Mesothelial cell of epicardium (in vitro differentiated cells): ENCODE results near the gene CES3. TPM values are rescaled to one million over a fixed set of nuclear protein-coding genes. Genes with fewer than 3 reads are reported as not detected.

ENCODE experiments used
- DNase-seq, 2 experiments: peaks; one replicate each; pipeline ENCODE4 v3.0.0; 2021; ENCODE audit warnings: low spot score in 2 of 2; ENCODE audit not compliant: unreplicated experiment in 2 of 2
- H3K27ac Mint-ChIP-seq: 2 replicates; pipeline ENCODE4 v1.8.0; 2021; ENCODE audit warnings: mixed read lengths
- H3K27me3 Mint-ChIP-seq: 2 replicates; pipeline ENCODE4 v1.8.0; 2021; ENCODE audit warnings: low read depth, mixed read lengths
- H3K36me3 Mint-ChIP-seq: 2 replicates; pipeline ENCODE4 v1.8.0; 2021; ENCODE audit warnings: mixed read lengths
- H3K4me1 Mint-ChIP-seq: 2 replicates; pipeline ENCODE4 v1.8.0; 2021; ENCODE audit warnings: mixed read lengths
- H3K4me3 Mint-ChIP-seq: 2 replicates; pipeline ENCODE4 v1.8.0; 2021; ENCODE audit warnings: mild to moderate bottlenecking, moderate library complexity, mixed read lengths
- H3K9me3 Mint-ChIP-seq: 2 replicates; pipeline ENCODE4 v1.8.0; 2021; ENCODE audit warnings: mixed read lengths
- total RNA-seq: library from RNA; stranded (reverse); gene quantifications from 3 replicates; pipeline ENCODE4 v1.2.1, GENCODE V29; 2021
- TF ChIP-seq, protein P1 (sequence below): fragments of 200-600 bp; sonication (generic); IDR thresholded peaks from one replicate; pipeline ENCODE4 v1.5.0; 2021; ENCODE audit warnings: antibody characterized with exemption; ENCODE audit not compliant: unreplicated experiment

Gene CES3
- total RNA-seq, 1 donor from 2014 or later: 5.1 TPM

DNA sequence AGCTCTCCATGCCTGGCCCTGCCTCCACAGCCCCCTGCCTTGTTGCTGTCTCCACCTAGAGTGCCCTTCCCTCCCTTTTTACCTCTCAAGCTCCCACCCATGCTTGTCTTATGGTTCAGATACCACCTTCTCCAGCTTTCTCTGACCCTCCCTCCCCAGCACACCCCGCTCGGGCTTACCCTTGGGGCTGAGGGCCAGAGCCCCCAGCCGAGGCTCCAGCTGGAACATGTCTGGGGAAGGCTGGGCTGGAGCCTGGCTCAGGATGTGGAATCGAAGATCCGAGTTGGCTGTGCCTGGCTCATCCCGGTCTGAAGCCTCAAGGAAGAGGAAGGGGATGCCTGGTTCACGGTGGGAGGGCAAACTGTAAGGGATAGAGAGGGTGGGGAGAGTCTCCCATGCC lies 46.0 kb upstream of the CES3 start:
- DNase-seq: no peak
- H3K4me3 Mint-ChIP-seq: no peak overlapping the region
- TF ChIP-seq, protein P1, sequence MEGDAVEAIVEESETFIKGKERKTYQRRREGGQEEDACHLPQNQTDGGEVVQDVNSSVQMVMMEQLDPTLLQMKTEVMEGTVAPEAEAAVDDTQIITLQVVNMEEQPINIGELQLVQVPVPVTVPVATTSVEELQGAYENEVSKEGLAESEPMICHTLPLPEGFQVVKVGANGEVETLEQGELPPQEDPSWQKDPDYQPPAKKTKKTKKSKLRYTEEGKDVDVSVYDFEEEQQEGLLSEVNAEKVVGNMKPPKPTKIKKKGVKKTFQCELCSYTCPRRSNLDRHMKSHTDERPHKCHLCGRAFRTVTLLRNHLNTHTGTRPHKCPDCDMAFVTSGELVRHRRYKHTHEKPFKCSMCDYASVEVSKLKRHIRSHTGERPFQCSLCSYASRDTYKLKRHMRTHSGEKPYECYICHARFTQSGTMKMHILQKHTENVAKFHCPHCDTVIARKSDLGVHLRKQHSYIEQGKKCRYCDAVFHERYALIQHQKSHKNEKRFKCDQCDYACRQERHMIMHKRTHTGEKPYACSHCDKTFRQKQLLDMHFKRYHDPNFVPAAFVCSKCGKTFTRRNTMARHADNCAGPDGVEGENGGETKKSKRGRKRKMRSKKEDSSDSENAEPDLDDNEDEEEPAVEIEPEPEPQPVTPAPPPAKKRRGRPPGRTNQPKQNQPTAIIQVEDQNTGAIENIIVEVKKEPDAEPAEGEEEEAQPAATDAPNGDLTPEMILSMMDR: no peak
- no peaks in the 10 kb centered on the region for H3K36me3 Mint-ChIP-seq
- no peaks in the 10 kb centered on the region for H3K4me1 Mint-ChIP-seq
- H3K9me3 Mint-ChIP-seq: no peaks in the 10 kb centered on the region
- H3K27me3 Mint-ChIP-seq: peaks cover 37% of the 10 kb centered on the region
- H3K27ac Mint-ChIP-seq: no peak overlapping the region

DNA sequence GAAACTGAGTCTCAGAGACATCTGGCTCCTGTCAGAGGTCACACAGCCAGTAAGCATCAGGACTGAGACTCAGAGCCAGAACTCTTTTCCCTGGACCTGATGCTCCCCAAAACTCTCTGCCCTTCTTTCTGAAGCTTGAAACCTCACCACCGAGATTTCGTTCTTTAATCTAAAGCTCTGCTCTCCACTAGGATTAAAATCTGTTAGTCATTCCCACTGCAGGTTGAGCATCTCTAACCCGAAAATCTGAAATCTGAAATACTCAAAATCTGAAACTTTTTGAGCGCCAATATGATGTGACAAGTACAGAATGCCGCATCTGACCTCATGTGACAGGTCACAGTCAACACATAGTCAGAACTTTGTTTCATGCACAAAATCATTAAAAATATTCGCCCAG lies 44.5 kb upstream of the CES3 start:
- no peak for DNase-seq
- TF ChIP-seq, protein P1: no peak
- Mint-ChIP-seq H3K27ac (no peak overlapping the region), H3K27me3 (peaks cover 50% of the 10 kb centered on the region), H3K9me3 (no peaks in the 10 kb centered on the region), H3K4me1 (no peaks in the 10 kb centered on the region), H3K36me3 (no peaks in the 10 kb centered on the region), H3K4me3 (no peak overlapping the region)

DNA sequence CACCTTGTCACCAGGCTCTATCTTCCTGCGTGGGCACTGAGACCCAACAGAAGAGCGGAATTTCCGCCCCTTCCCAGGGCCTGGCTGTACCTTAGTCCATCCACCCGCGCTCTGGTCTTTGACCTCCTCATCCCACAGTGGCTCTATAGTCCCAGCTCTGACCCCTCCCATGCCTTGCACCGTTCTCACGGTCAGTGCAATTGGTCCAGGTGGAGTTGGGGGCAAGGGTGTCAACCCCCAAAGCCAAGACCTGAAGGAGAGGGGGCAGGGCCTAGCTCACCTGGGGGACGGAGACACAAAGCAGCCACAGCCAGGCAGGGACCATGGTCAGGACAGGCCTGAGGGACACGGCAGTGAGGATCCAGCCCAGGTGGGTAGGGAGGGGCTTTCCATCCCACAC lies 43.3 kb upstream of the CES3 start:
- TF ChIP-seq, protein P1: no peak

DNA sequence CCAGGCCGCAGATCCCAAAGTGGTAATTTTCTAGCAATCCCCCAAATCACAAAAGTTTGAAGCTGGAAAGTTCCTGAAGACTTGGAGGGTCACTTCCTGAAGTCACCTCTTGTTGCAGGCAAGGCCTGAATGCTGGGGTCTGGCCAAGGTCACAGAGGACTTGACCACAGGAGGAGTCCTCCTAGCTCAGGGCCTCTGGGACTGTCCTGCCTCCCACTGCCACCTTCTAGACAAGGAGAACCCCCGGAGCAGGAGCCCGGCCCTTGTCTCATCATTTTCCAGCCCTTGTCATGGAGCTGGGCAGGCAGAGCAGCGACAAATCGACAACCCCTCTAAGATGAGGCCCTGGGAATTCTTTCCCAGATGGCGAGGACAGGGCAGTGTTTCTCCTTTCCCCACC lies 42.7 kb upstream of the CES3 start:
- no peak overlapping the region for H3K27ac Mint-ChIP-seq
- H3K4me1 Mint-ChIP-seq: peaks cover 3% of the 10 kb centered on the region
- TF ChIP-seq, protein P1: no peak
- DNase-seq: no peak
- H3K27me3 Mint-ChIP-seq: peaks cover 66% of the 10 kb centered on the region
- no peaks in the 10 kb centered on the region for H3K9me3 Mint-ChIP-seq
- no peaks in the 10 kb centered on the region for H3K36me3 Mint-ChIP-seq
- no peak overlapping the region for H3K4me3 Mint-ChIP-seq

More for the DNA sequence above, 43.3 kb upstream of the CES3 start:
- H3K27ac Mint-ChIP-seq: no peak overlapping the region
- H3K9me3 Mint-ChIP-seq: no peaks in the 10 kb centered on the region
- H3K36me3 Mint-ChIP-seq: no peaks in the 10 kb centered on the region
- no peaks in the 10 kb centered on the region for H3K4me1 Mint-ChIP-seq
- DNase-seq: no peak
- H3K27me3 Mint-ChIP-seq: peaks cover 60% of the 10 kb centered on the region
- no peak overlapping the region for H3K4me3 Mint-ChIP-seq

DNA sequence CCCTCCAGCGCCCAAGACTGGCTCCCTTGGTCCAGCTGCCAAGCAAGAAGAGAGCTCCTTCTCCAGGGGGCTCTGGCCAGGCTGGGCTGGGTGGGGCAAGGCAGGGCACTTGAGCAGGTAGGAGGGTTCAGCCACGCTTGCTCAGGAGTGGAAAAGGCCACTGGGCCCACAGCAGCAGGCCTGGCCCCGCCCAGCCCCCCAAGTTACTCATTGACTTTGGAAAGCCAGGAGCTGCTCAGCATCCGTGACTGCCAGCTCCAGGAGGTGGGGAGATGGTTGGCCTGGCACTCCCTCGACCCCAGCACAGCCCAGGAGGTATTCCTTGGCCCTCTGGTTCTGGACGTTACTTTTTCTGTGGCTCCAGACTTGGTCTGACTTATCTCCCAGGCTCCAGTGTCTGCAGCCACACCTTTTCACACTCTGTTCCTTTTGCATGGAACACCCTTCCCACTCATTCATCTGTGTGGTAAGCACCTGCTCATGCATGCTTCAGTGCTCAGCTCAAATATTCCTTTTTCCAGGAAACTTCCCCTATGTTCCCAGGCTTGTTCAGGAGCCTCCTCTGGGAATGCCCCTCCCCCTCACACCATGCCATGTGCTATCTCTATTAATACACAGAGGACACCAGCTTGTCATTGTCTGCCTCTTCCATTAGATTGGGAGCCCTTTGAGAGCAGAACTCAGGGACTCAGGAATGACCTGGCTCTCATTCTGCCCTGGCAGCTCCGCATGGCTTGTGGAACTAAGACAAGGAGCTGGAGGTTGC lies 42.1 kb upstream of the CES3 start, which contains the start of gene CDH16:
Gene CDH16 (minus strand): TSS at position 83 of the 766 bp plus-strand sequence. CDS start 820 bp downstream, outside the sequence.
- no peak within 1 kb of the TSS for H3K27ac Mint-ChIP-seq
- TF ChIP-seq, protein P1: no peak
- H3K27me3 Mint-ChIP-seq: peaks cover 73% of the 10 kb centered on the region
- H3K9me3 Mint-ChIP-seq: no peaks in the 10 kb centered on the region
- no peak within 1 kb of the TSS for H3K4me3 Mint-ChIP-seq
- no peak for DNase-seq
- H3K36me3 Mint-ChIP-seq: no peaks in the 10 kb centered on the region
- H3K4me1 Mint-ChIP-seq: peaks cover 6% of the 10 kb centered on the region
